ENCODE results near the gene SMAD9.
A peak's percentile ranks its signal among the peaks of the same experiment; 100 is the strongest.

The SMAD9 gene

DNA sequence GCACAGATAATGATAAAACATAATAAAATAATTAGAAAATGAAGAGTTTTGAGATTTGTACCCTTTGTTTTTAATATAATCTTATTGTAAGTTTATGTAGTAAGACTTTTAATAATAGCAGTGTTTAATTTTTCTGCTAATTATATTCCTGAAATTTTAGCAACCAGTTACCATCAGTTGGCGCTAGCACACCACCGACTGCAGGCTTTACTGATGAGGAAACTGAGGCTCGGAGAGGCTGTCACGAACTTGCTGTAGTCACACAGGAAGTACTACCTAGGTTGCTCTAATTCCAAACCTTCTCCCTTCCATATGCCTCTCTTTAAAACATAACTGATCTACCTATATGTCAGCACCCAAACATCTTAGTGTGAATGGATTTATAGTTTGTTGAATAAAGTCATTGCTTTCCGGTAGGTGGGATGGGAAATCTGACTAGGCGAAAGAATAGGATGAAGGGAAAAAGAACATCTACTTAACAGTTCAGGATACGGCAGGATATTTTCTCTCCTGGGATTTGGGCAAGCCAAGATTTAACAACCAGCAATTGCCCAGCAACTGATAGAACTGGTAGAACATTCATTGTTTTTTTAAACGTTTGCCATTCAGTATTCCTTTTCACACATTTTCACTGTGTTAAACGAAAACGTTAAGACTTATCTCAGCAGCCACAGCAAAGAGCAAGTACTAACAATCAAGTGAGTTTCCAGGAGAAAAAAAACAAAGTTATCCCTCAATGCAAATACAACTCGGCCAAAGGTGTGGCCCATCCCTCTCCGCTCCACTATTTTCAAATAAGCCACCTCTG lies 101.8 kb downstream of the SMAD9 start:
- DNase-seq (ENCODE audit: low spot score) = no peak

- DNase-seq (ENCODE audit: low spot score) = peak; percentile 8
These were observed 105.0 kb downstream of the SMAD9 start for GRCh38 chr13:36815062-36815461.

DNA sequence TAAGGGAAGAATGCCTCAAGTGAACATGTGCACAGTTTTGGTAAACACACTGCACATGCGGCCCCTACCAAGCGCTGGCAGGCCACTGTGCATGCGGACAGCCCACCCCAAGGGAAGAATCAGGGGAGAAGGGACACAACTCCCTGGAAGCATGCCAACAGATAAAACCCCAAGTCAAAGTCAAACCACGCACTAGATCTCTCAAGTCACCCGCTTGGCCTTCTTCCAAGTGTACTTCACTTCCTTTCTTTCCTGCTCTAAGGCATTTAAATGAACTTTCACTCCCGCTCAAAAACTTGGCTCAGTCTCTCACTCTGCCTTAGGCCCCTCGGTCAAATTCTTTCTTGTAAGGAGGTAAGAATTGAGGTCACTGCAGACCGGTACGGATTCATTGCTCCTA lies 105.6 kb downstream of the SMAD9 start:
- DNase-seq (ENCODE audit: low spot score) = no peak

DNA sequence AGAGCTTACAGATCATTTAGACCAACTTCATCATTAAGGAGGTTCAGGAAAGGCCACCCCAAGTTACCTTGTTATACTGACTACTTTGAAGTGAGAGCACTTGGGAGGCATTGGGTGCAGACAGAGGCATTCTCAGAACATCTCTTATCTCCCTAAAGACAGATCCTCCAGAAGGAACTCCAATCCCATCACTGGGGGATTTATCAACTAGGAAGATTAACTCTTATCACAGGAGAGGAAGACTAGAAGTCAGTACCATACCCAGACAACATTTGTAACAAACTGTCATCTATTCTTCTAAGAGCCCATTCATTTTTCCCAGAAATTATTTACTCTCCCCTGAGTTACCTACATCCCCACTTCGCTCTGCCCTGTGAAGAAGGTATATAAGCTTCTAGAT lies 106.8 kb downstream of the SMAD9 start:
- no peak for DNase-seq (ENCODE audit: low spot score)

DNA sequence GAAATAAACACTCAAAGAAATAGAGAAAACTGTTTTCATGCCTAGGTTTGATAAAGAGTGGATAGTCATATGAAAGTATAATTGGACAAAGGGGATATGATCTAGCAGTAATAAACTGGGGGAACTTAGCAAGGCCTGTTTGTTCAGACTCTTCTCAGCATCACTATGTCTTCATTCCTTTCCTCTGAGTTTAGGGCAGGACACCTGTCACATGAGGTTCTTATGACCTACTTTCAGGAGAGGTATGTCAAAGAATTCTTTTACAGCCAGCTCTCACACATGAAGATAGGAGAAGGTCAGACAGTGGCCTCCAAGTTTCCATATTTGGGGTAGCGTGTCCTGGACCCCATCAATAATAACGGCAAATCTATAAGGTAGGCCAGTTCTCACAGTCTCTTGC lies 112.4 kb downstream of the SMAD9 start:
- DNase-seq (ENCODE audit: low spot score) = no peak

GRCh38 chr13:36806102-36806501 lies 113.9 kb downstream of the SMAD9 start:
- no peak for DNase-seq (ENCODE audit: low spot score)

GRCh38 chr13:36804588-36804987 lies 115.5 kb downstream of the SMAD9 start:
- DNase-seq (ENCODE audit: low spot score) = no peak

DNA sequence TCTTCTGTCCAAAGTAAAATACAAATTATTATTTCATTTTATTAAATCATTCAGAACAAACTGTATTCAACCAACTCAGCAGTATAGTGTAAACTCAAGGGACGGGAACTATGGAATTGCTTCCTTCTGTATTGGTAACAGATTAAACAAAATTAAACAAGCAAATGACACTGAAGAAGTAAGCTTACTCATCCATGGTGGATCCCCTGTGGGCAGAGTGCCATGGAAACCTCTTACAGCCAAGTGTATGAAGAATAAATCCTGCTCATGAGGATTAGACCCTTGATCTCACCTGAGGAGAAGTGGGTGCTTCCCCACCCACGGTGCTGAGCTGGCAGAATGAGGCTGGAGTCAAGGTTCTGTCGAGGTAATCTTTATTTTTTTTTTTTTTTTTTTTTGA lies 119.0 kb downstream of the SMAD9 start:
- DNase-seq (ENCODE audit: low spot score) = no peak

DNA sequence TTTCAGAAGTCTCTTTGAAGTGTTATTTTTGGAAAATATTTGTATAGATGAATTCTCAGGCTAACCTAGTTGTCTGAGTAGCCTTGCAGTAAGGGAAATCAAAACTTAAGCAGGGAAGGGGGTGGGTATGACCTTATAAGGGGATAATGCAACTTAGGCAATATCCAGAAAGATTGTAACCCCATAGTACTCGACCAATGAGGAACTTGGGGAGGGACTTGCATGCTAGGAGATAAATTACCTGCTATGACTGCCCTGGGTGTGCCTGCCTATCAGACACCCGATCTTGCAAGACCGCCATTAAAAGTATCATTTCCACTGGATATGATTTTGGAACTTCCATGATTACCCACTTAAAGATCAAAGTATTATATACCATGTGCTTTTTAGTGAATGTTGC lies 124.0 kb downstream of the SMAD9 start:
- no peak for DNase-seq (ENCODE audit: low spot score)

GRCh38 chr13:36795463-36795862 lies 124.6 kb downstream of the SMAD9 start:
- no peak for DNase-seq (ENCODE audit: low spot score)

Measured in HuH-7 (cell line).